Effector CD8-positive, alpha-beta T cell (primary cell): ENCODE measurements around the gene HEATR9.
"Not testable (repeated sequence)": the region's sequence is repeated elsewhere in the genome, so short reads cannot be mapped to it uniquely, and the experiment has no call there.

Experiments used
- DNase-seq: peaks from one replicate; lab custom pipeline; 2025; lab: John Stamatoyannopoulos, UW
- total RNA-seq, 4 experiments: gene quantifications; one replicate each; lab custom pipeline; 2026; lab: John Stamatoyannopoulos, UW

Gene HEATR9
- 4.9 to 24.3 (median 14.7) reads per million in 4 experiments for total RNA-seq

- no peak for DNase-seq
Observed at GRCh38 chr17:35868737-35869136, at the start of gene HEATR9. TSS of gene HEATR9 (minus strand) at chr17:35868891. CDS start at chr17:35868742, 149 bp downstream.

GRCh38 chr17:35917519-35918213, 49.0 kb upstream of the HEATR9 start:
- DNase-seq = no peak

GRCh38 chr17:35915153-35915964, 46.7 kb upstream of the HEATR9 start:
- no peak for DNase-seq

DNA sequence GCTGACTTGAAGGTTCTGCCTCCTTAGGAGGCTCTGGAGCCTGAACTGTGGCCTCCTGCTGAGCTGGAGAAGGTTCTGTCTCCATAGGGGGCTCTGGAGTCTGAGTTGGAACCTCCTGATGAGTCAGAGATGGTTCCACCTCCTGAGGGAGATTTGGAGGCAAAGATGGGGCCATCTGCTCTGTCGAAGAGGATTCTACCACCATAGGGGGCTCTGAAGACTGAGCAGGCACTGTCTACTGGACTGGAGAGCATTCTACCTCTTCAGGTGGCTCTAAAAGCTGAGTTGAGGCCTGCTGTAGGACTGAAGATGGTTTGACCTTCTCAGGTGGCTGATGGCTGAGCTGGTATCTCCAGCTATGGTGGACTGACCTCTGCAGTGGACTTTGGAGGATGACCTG, 45.7 kb upstream of the HEATR9 start:
- no peak for DNase-seq

DNA sequence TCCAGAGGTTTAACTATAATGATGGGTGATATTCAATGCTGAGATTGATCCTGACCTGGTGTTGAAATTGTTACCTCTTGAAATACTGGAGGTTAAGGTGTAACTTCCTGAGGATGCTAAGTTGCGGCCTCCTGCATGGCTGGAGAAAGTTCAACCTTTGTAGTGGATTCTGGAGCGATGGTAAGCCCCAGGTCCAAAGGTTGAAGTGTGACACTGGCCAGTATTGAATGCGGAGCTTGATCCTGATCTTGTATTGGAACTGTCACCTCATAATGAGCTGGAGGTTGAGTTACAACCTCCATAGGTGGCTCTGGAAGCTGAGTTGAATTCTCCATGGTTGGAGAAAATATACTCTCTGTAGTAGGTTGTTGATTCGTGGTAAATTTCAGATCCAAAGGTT, 44.9 kb upstream of the HEATR9 start:
- no peak for DNase-seq

DNA sequence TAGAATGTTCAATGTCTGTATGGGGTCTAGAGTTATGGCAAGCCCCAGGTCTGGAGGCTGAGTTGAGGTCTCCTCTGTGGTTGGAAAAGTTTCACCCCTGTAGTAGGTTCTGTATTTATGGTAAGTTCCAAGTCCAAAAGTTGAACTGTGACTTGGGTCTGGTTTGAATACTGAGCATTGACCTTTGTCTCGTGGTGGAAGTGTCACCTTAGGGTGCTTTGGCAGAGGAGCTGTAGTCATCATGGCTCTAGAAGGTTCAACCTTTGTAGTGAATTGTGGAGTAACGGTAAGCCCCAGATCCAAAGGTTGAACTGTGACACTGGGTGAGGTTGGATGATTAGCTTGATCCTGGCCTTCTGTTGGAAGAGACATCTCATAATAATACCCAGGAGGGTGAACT, 44.3 kb upstream of the HEATR9 start:
- no peak for DNase-seq

- no peak for DNase-seq
Observed at GRCh38 chr17:35912339-35912912, 43.7 kb upstream of the HEATR9 start.

DNA sequence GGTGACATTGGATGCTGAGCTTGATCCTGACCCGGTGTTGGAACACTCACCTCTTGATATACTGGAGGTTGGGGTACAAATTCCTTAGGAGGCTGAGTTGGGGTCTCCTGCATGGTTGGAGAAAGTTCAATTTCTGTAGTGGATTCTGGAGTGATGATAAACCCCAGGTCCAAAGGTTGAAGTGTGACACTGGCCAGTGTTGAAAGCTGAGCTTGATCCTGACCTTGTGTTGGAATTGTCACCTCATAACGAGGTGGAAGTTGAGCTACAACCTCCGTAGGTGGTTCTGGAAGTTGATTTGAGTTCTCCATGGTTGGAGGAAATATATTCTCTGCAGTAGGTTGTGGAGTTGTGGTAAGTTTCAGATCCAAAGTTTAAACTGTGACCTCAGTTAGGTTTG, 40.7 kb upstream of the HEATR9 start:
- no peak for DNase-seq

DNA sequence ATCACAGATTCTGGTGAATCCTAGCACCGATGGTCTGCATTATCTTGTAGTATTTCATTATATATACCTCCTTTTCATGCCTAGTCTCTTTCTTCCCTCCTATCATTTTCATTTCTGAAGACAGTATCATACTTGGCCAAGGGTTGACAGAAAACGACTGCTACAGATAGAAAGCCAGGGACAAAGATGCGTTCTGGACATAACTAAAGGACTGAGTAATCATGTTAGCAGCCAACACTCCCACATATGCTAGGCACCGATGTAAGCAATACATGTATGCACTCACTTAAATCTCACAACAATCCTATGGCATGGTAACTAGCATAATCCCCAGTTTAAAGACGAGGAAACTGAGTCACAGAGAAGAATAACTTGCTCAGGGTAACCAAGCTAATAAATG, 39.0 kb upstream of the HEATR9 start:
- DNase-seq = no peak

DNA sequence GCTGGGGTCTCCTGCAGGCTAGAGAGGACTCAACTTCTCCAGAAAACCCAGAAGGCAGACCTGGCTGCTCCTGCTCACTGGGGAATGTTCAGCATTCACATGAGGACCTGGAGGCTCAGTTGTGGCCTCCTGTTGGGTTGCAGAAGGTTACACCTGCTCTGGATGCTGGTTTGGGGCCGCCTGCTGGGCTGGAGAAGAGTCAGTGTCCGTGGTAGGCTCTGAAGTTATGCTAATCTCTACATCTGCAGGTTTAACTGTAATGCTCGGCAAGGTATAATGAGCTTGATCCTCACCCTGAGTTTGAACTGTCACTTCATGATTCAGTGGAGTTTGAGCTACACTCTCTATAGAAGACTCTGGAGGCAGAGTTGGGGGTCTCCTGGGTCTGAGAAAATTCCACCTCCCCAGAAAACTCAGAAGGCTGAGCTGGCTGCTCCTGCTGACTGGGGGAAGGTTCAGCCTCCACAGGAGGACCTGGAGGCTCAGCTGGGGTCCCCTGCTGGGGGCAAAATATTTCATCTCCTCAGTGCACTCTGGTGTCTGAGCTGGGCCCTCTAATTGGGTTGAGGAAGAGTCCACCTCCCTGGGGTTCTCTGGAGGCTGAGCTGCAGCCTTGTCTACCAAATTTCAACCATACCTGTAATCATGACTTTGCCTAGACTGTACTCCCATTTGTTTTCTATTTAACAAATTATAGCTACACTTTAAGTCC, 38.4 kb upstream of the HEATR9 start:
- DNase-seq = no peak

DNA sequence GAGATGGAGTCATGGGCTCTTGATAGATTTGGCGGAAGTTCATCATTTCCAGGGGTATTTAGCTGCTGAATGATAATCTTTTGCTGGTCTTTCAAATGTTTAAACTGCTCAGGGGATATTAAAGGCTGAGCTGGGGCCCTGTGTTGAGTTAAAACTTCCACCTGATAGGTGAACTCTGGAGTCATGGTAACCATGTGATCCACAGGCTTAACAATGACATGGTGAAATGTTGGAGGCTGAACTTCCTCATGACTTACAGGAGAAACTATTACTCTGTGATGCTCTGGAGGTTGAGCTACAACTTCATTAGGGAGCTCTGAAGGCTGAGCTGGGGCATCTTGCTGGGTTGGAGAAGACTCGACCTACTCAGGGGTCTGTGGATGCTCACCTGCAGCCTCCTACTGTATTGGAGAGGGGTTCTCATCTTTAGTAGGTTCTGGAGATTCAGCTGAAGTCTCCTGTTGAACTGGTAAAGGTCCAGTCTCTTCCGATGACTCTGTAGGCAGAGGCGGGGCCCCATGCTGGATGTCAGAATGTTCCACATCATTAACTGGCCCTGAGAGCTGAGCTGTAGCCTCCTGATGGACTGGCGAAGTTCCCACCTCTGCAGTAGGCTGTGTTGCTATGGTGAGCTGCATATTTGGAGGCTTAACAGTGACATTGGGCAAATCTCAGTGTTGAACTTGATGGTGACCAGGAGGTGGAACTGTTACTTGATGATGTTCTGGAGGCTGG, 37.7 kb upstream of the HEATR9 start:
- DNase-seq = no peak

GRCh38 chr17:35903451-35903850, 34.8 kb upstream of the HEATR9 start:
- no peak for DNase-seq

DNA sequence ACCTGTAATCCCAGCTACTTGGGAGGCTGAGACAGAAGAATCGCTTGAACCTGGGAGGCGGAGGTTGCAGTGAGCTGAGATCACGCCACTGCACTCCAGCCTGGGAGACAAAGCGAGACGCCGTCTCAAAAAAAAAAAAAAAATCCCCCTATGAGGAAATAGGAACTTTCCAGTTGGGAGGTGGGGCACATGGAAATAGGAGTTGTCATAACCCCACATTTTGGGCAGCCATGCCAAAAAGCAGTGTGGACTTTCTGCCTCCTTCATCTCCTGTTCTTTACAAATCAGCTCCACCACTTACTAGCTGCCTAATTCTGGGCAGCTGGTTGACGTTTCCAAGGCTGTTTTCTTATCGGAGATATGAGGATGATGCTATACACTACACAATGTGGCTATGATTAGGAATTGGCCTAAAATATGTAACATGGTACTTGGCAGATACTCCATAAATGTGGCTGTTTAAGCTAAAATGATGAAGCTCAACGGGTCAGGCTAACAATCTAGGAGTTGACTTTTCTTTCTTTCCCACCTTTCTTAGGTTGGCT, 33.0 kb upstream of the HEATR9 start:
- no peak for DNase-seq

GRCh38 chr17:35900708-35901480, 32.2 kb upstream of the HEATR9 start:
- DNase-seq = no peak

DNA sequence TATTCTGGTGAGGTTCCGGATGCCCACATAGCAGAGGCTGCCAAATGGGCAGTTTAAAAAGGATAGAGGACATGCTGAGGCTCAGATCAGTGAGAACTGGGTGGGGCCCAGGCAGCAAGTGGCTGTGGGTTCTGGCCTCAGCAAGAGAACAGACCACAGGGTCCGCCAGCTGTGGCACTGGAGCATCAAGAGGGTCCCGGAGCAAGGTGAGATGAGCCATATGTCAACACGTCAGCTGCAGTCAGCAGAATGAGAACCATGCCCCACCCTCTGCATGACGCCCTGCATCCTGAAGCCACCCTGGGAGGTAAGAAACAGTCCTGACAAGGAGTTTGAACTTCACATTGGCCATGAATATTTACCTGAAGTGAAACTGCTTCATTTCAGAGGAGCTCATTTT, 31.6 kb upstream of the HEATR9 start:
- DNase-seq = no peak

GRCh38 chr17:35898283-35899070, 29.8 kb upstream of the HEATR9 start:
- no peak for DNase-seq

DNA sequence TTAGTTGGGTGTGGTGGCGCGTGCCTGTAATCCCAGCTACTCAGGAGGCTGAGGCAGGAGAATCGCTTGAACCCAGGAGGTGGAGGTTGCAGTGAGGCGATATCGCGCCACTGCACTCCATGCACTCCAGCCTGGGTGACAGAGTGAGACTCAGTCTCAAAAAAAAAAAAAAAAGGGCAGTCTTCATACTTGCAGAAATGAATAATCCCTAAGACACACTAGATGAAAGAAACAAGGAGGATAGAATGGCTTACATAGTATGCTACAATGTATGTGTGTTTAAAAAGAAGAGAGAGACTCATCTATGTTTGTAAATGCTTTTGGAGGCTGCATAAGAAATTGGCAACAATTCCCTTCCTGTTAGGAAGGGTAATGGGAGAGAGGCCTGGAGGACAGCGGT, 29.1 kb upstream of the HEATR9 start:
- not testable (repeated sequence) for DNase-seq

DNA sequence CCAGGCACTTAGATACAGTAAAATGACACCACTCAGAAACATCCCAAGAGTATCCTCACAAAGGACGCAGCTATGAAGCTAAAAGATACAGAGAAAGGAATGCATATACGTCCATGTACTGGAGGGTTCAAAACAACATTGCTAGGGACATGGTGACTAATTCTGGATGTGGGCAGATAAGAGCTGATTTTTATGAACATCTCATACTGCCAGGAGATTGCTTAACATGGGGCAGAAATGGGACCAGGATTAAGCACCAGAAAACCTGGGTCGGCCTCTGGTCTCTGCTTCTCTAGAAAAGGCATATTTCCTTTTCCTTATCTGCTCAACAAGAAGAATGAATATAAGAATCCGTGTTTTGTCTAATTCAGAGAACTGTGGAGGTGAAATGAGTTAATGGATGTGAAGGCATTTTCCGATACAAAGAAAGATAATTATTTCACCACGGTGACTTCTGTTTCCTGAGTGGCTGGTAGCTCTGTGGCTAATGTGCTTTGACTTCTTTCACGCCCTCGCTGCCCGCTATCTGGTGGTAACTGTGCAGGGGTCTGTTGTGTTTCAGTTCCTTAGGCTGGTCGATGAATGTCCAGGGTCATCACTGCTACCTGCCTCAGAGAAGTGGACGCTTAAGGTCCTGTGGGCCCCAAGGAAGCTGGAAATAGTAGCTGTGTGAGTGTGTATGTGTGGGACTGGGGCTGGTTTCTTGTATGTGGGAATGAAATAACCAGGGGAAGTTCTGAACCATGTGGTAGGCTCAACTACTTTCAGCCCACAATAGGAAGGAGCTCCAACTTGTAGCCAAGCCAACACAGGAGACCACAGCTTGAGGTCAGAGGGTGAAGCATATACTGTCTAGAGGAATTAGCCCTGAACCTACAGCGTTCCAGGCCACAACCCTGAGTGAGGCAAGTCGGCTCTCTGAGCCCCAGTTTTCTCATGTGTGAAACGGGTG, 27.2 kb upstream of the HEATR9 start:
- no peak for DNase-seq

- no peak for DNase-seq
Observed at GRCh38 chr17:35894206-35894605, 25.5 kb upstream of the HEATR9 start.
